ENCODE results near the gene LDB1. TPM values are rescaled to one million over a fixed set of nuclear protein-coding genes. Genes with fewer than 3 reads are reported as not detected.

The LDB1 gene
- total RNA-seq, 1 donor from 2014 or later: 71.8 TPM

GRCh38 chr10:102114861-102115618, 5.1 kb downstream of the LDB1 start:
- Mint-ChIP-seq H3K27ac (peak overlapping the region; percentile 92), H3K27me3 (ENCODE audit: low read depth) (no peaks in the 10 kb centered on the region), H3K4me1 (ENCODE audit: low read depth) (peaks cover 59% of the 10 kb centered on the region), H3K9me3 (no peaks in the 10 kb centered on the region), H3K4me3 (ENCODE audit: low read depth) (peak overlapping the region; percentile 84), H3K36me3 (ENCODE audit: low read depth) (peaks cover 19% of the 10 kb centered on the region)
- DNase-seq (ENCODE audit: low spot score): peak; percentile 74
- intact Hi-C loops (cut with micrococcal nuclease): loop anchor here (5.0 to 10.0 kb wide), 2 partner anchors 277 to 420 kb away; partner anchors contain the start of gene FBXW4

- Mint-ChIP-seq H3K9me3 (no peaks in the 10 kb centered on the region), H3K4me3 (ENCODE audit: low read depth) (peak overlapping the region; percentile 84), H3K36me3 (ENCODE audit: low read depth) (peaks cover 27% of the 10 kb centered on the region), H3K27ac (peak overlapping the region; percentile 92), H3K4me1 (ENCODE audit: low read depth) (peaks cover 56% of the 10 kb centered on the region), H3K27me3 (ENCODE audit: low read depth) (no peaks in the 10 kb centered on the region)
- DNase-seq (ENCODE audit: low spot score): no peak
- intact Hi-C loops (cut with micrococcal nuclease): loop anchor here (10.0 kb wide), 1 partner anchor 419 kb away; the partner anchor contains the start of gene FBXW4
Measured at GRCh38 chr10:102113956-102114857, 6.0 kb downstream of the LDB1 start.

GRCh38 chr10:102113261-102113955, 6.8 kb downstream of the LDB1 start:
- no peaks in the 10 kb centered on the region for H3K27me3 Mint-ChIP-seq (ENCODE audit: low read depth)
- H3K4me1 Mint-ChIP-seq (ENCODE audit: low read depth): peaks cover 50% of the 10 kb centered on the region

GRCh38 chr10:102112210-102112817, 7.9 kb downstream of the LDB1 start:
- peaks cover 40% of the 10 kb centered on the region for H3K4me1 Mint-ChIP-seq (ENCODE audit: low read depth)
- H3K9me3 Mint-ChIP-seq: no peaks in the 10 kb centered on the region
- H3K27ac Mint-ChIP-seq: no peak overlapping the region
- H3K27me3 Mint-ChIP-seq (ENCODE audit: low read depth): no peaks in the 10 kb centered on the region
- DNase-seq (ENCODE audit: low spot score): no peak
- H3K36me3 Mint-ChIP-seq (ENCODE audit: low read depth): peaks cover 39% of the 10 kb centered on the region
- intact Hi-C loops (cut with micrococcal nuclease): loop anchor here (10.0 kb wide), 1 partner anchor 418 kb away; the partner anchor contains the start of gene FBXW4
- peak overlapping the region; percentile 15 for H3K4me3 Mint-ChIP-seq (ENCODE audit: low read depth)

More at GRCh38 chr10:102113261-102113955, 6.8 kb downstream of the LDB1 start:
- Mint-ChIP-seq H3K36me3 (ENCODE audit: low read depth) (peaks cover 35% of the 10 kb centered on the region), H3K4me3 (ENCODE audit: low read depth) (peak overlapping the region; percentile 79), H3K27ac (peak overlapping the region; percentile 71), H3K9me3 (no peaks in the 10 kb centered on the region)
- intact Hi-C loops (cut with micrococcal nuclease): loop anchor here (10.0 kb wide), 1 partner anchor 419 kb away; the partner anchor contains the start of gene FBXW4
- DNase-seq (ENCODE audit: low spot score): no peak

- Mint-ChIP-seq H3K27me3 (ENCODE audit: low read depth) (no peaks in the 10 kb centered on the region), H3K9me3 (no peaks in the 10 kb centered on the region), H3K36me3 (ENCODE audit: low read depth) (peaks cover 44% of the 10 kb centered on the region), H3K27ac (no peak overlapping the region), H3K4me3 (ENCODE audit: low read depth) (no peak overlapping the region), H3K4me1 (ENCODE audit: low read depth) (peaks cover 30% of the 10 kb centered on the region)
- no peak for DNase-seq (ENCODE audit: low spot score)
- intact Hi-C loops (cut with micrococcal nuclease): loop anchor here (10.0 kb wide), 1 partner anchor 416 kb away; the partner anchor contains the start of gene FBXW4
Measured at GRCh38 chr10:102111276-102111675, 8.9 kb downstream of the LDB1 start.

GRCh38 chr10:102109166-102110116, 10.7 kb downstream of the LDB1 start:
- Mint-ChIP-seq H3K9me3 (no peaks in the 10 kb centered on the region), H3K27me3 (ENCODE audit: low read depth) (no peaks in the 10 kb centered on the region), H3K4me3 (ENCODE audit: low read depth) (no peak overlapping the region), H3K27ac (no peak overlapping the region), H3K4me1 (ENCODE audit: low read depth) (peaks cover 27% of the 10 kb centered on the region), H3K36me3 (ENCODE audit: low read depth) (peaks cover 55% of the 10 kb centered on the region)
- no peak for DNase-seq (ENCODE audit: low spot score)
- intact Hi-C loops (cut with micrococcal nuclease): loop anchor here (10.0 kb wide), 1 partner anchor 415 kb away; the partner anchor contains the start of gene FBXW4

GRCh38 chr10:102106998-102107397, 13.2 kb downstream of the LDB1 start:
- intact Hi-C loops (cut with micrococcal nuclease): no loop called here
- H3K4me1 Mint-ChIP-seq (ENCODE audit: low read depth): peaks cover 11% of the 10 kb centered on the region
- H3K4me3 Mint-ChIP-seq (ENCODE audit: low read depth): no peak overlapping the region
- no peak for DNase-seq (ENCODE audit: low spot score)
- no peak overlapping the region for H3K27ac Mint-ChIP-seq
- H3K9me3 Mint-ChIP-seq: no peaks in the 10 kb centered on the region
- H3K36me3 Mint-ChIP-seq (ENCODE audit: low read depth): peaks cover 47% of the 10 kb centered on the region
- no peaks in the 10 kb centered on the region for H3K27me3 Mint-ChIP-seq (ENCODE audit: low read depth)

- Mint-ChIP-seq H3K27ac (no peak overlapping the region), H3K4me3 (ENCODE audit: low read depth) (no peak overlapping the region), H3K36me3 (ENCODE audit: low read depth) (peaks cover 19% of the 10 kb centered on the region), H3K27me3 (ENCODE audit: low read depth) (no peaks in the 10 kb centered on the region), H3K4me1 (ENCODE audit: low read depth) (peaks cover 8% of the 10 kb centered on the region), H3K9me3 (no peaks in the 10 kb centered on the region)
- no peak for DNase-seq (ENCODE audit: low spot score)
- intact Hi-C loops (cut with micrococcal nuclease): no loop called here
Measured at GRCh38 chr10:102102421-102102820, 17.7 kb downstream of the LDB1 start.

GRCh38 chr10:102101152-102101551, 19.0 kb downstream of the LDB1 start:
- H3K4me1 Mint-ChIP-seq (ENCODE audit: low read depth): peaks cover 8% of the 10 kb centered on the region
- H3K27ac Mint-ChIP-seq: no peak overlapping the region
- no peak overlapping the region for H3K4me3 Mint-ChIP-seq (ENCODE audit: low read depth)
- H3K36me3 Mint-ChIP-seq (ENCODE audit: low read depth): peaks cover 12% of the 10 kb centered on the region
- H3K27me3 Mint-ChIP-seq (ENCODE audit: low read depth): no peaks in the 10 kb centered on the region
- H3K9me3 Mint-ChIP-seq: no peaks in the 10 kb centered on the region
- intact Hi-C loops (cut with micrococcal nuclease): no loop called here
- no peak for DNase-seq (ENCODE audit: low spot score)

GRCh38 chr10:102096449-102096848, 23.7 kb downstream of the LDB1 start:
- H3K4me3 Mint-ChIP-seq (ENCODE audit: low read depth): no peak overlapping the region
- no peak for DNase-seq (ENCODE audit: low spot score)
- intact Hi-C loops (cut with micrococcal nuclease): no loop called here
- no peaks in the 10 kb centered on the region for H3K27me3 Mint-ChIP-seq (ENCODE audit: low read depth)
- peaks cover 3% of the 10 kb centered on the region for H3K36me3 Mint-ChIP-seq (ENCODE audit: low read depth)
- no peak overlapping the region for H3K27ac Mint-ChIP-seq
- no peaks in the 10 kb centered on the region for H3K4me1 Mint-ChIP-seq (ENCODE audit: low read depth)
- no peaks in the 10 kb centered on the region for H3K9me3 Mint-ChIP-seq

- no peaks in the 10 kb centered on the region for H3K4me1 Mint-ChIP-seq (ENCODE audit: low read depth)
- intact Hi-C loops (cut with micrococcal nuclease): no loop called here
- no peaks in the 10 kb centered on the region for H3K9me3 Mint-ChIP-seq
- no peak for DNase-seq (ENCODE audit: low spot score)
- no peak overlapping the region for H3K4me3 Mint-ChIP-seq (ENCODE audit: low read depth)
- no peaks in the 10 kb centered on the region for H3K36me3 Mint-ChIP-seq (ENCODE audit: low read depth)
- no peaks in the 10 kb centered on the region for H3K27me3 Mint-ChIP-seq (ENCODE audit: low read depth)
- no peak overlapping the region for H3K27ac Mint-ChIP-seq
Measured at GRCh38 chr10:102090772-102091171, 29.4 kb downstream of the LDB1 start.
